Renal cortex interstitium (tissue), 3 donors: ENCODE data around the gene IFT122. TPM values are rescaled to one million over a fixed set of nuclear protein-coding genes. Genes with fewer than 3 reads are reported as not detected.

Source experiments
- polyA plus RNA-seq, 3 donors: library from polyadenylated mRNA; unstranded; fragments of 120-200 nt; gene quantifications; one replicate each; pipeline ENCODE4 v1.2.1, GENCODE V29; 2013; ENCODE audit not compliant: insufficient read length in 3 of 3

The IFT122 gene
- polyA plus RNA-seq, 3 donors: 51.3 to 63.6 (median 62.5) TPM

Other genes starting within 250 kb of the IFT122 start
- gene COPG1, start 190.6 kb upstream of the IFT122 start, polyA plus RNA-seq: 100 to 1,000 TPM; 161 to 170 (median 167) TPM
- gene HMCES, start 161.4 kb upstream of the IFT122 start, polyA plus RNA-seq: 10 to 100 TPM; 47.0 to 56.5 (median 55.9) TPM
- gene EFCAB12, start 11.6 kb upstream of the IFT122 start, polyA plus RNA-seq: 1 to 10 TPM; 3.6 to 7.2 (median 3.7) TPM
- gene MBD4, start 276 bp upstream of the IFT122 start, polyA plus RNA-seq: 10 to 100 TPM; 43.2 to 53.3 (median 49.5) TPM
- gene RHO, start 88.4 kb downstream of the IFT122 start, polyA plus RNA-seq: under 1 TPM; 0.04 to 0.09 (median 0.08) TPM
- not detected for gene H1-8, start 103.0 kb downstream of the IFT122 start, polyA plus RNA-seq
- gene PLXND1, start 166.5 kb downstream of the IFT122 start, polyA plus RNA-seq: 100 to 1,000 TPM; 124 to 153 (median 144) TPM